Activated naive CD8-positive, alpha-beta T cell (primary cell): ENCODE results near the gene LAS1L.
"Not testable (repeated sequence)": the region's sequence is repeated elsewhere in the genome, so short reads cannot be mapped to it uniquely, and the experiment has no call there.

Experiments
- H3K27ac Mint-ChIP-seq: one replicate; pipeline ENCODE4 v1.8.0; 2021; ENCODE audit warnings: mixed read lengths
- H3K27me3 Mint-ChIP-seq: one replicate; pipeline ENCODE4 v1.8.0; 2021; ENCODE audit warnings: mixed read lengths
- H3K36me3 Mint-ChIP-seq: one replicate; pipeline ENCODE4 v1.8.0; 2021; ENCODE audit warnings: mixed read lengths
- H3K4me1 Mint-ChIP-seq: one replicate; pipeline ENCODE4 v1.8.0; 2021; ENCODE audit warnings: low read depth, mixed read lengths
- H3K4me3 Mint-ChIP-seq: one replicate; pipeline ENCODE4 v1.8.0; 2021; ENCODE audit warnings: mild to moderate bottlenecking, mixed read lengths
- H3K9me3 Mint-ChIP-seq: one replicate; pipeline ENCODE4 v1.8.0; 2021; ENCODE audit warnings: low read depth, mixed read lengths

The LAS1L gene

GRCh38 chrX:65534450-65535292, at the start of gene LAS1L:
Gene LAS1L, minus strand, starts transcription at chrX:65534787. Its CDS starts 72 bp downstream, at chrX:65534715.
- Mint-ChIP-seq H3K4me1 (peaks cover 11% of the 10 kb centered on the region), H3K27ac (peak within 1 kb of the TSS; percentile 99), H3K36me3 (no peaks in the 10 kb centered on the region), H3K27me3 (no peaks in the 10 kb centered on the region), H3K4me3 (peak within 1 kb of the TSS; percentile 98), H3K9me3 (no peaks in the 10 kb centered on the region)

GRCh38 chrX:65582450-65583082, 48.0 kb upstream of the LAS1L start:
- H3K27ac Mint-ChIP-seq: no peak overlapping the region
- no peaks in the 10 kb centered on the region for H3K4me1 Mint-ChIP-seq
- no peak overlapping the region for H3K4me3 Mint-ChIP-seq
- H3K9me3 Mint-ChIP-seq: no peaks in the 10 kb centered on the region
- no peaks in the 10 kb centered on the region for H3K36me3 Mint-ChIP-seq
- no peaks in the 10 kb centered on the region for H3K27me3 Mint-ChIP-seq

GRCh38 chrX:65581661-65582339, 47.2 kb upstream of the LAS1L start:
- H3K4me3 Mint-ChIP-seq: no peak overlapping the region
- H3K9me3 Mint-ChIP-seq: no peaks in the 10 kb centered on the region
- H3K4me1 Mint-ChIP-seq: no peaks in the 10 kb centered on the region
- no peaks in the 10 kb centered on the region for H3K27me3 Mint-ChIP-seq
- no peak overlapping the region for H3K27ac Mint-ChIP-seq
- no peaks in the 10 kb centered on the region for H3K36me3 Mint-ChIP-seq

- H3K4me1 Mint-ChIP-seq: no peaks in the 10 kb centered on the region
Measured at GRCh38 chrX:65578346-65578745, 43.8 kb upstream of the LAS1L start.

GRCh38 chrX:65576160-65576559, 41.6 kb upstream of the LAS1L start:
- H3K36me3 Mint-ChIP-seq: no peaks in the 10 kb centered on the region
- H3K4me1 Mint-ChIP-seq: no peaks in the 10 kb centered on the region
- no peaks in the 10 kb centered on the region for H3K9me3 Mint-ChIP-seq
- H3K4me3 Mint-ChIP-seq: no peak overlapping the region
- H3K27ac Mint-ChIP-seq: no peak overlapping the region
- H3K27me3 Mint-ChIP-seq: no peaks in the 10 kb centered on the region

More at GRCh38 chrX:65578346-65578745, 43.8 kb upstream of the LAS1L start:
- no peaks in the 10 kb centered on the region for H3K36me3 Mint-ChIP-seq
- H3K27ac Mint-ChIP-seq: no peak overlapping the region
- no peak overlapping the region for H3K4me3 Mint-ChIP-seq
- no peaks in the 10 kb centered on the region for H3K9me3 Mint-ChIP-seq
- H3K27me3 Mint-ChIP-seq: no peaks in the 10 kb centered on the region

GRCh38 chrX:65575022-65575421, 40.4 kb upstream of the LAS1L start:
- H3K4me3 Mint-ChIP-seq: no peak overlapping the region
- H3K27ac Mint-ChIP-seq: no peak overlapping the region
- no peaks in the 10 kb centered on the region for H3K27me3 Mint-ChIP-seq
- no peaks in the 10 kb centered on the region for H3K9me3 Mint-ChIP-seq
- no peaks in the 10 kb centered on the region for H3K36me3 Mint-ChIP-seq
- no peaks in the 10 kb centered on the region for H3K4me1 Mint-ChIP-seq

GRCh38 chrX:65574356-65574755, 39.8 kb upstream of the LAS1L start:
- Mint-ChIP-seq H3K27me3 (no peaks in the 10 kb centered on the region), H3K27ac (no peak overlapping the region), H3K4me3 (no peak overlapping the region), H3K4me1 (no peaks in the 10 kb centered on the region), H3K9me3 (no peaks in the 10 kb centered on the region), H3K36me3 (no peaks in the 10 kb centered on the region)

- Mint-ChIP-seq H3K27me3 (no peaks in the 10 kb centered on the region), H3K27ac (no peak overlapping the region), H3K36me3 (no peaks in the 10 kb centered on the region), H3K4me3 (no peak overlapping the region), H3K9me3 (no peaks in the 10 kb centered on the region), H3K4me1 (no peaks in the 10 kb centered on the region)
Measured at GRCh38 chrX:65572971-65573370, 38.4 kb upstream of the LAS1L start.

GRCh38 chrX:65562850-65563249, 28.3 kb upstream of the LAS1L start:
- not testable (repeated sequence) for H3K36me3 Mint-ChIP-seq, H3K4me3 Mint-ChIP-seq, H3K27ac Mint-ChIP-seq, H3K27me3 Mint-ChIP-seq, H3K4me1 Mint-ChIP-seq, H3K9me3 Mint-ChIP-seq

GRCh38 chrX:65551489-65552339, 17.1 kb upstream of the LAS1L start:
- no peaks in the 10 kb centered on the region for H3K27me3 Mint-ChIP-seq
- no peak overlapping the region for H3K27ac Mint-ChIP-seq
- no peaks in the 10 kb centered on the region for H3K4me1 Mint-ChIP-seq
- no peaks in the 10 kb centered on the region for H3K36me3 Mint-ChIP-seq
- H3K9me3 Mint-ChIP-seq: no peaks in the 10 kb centered on the region
- H3K4me3 Mint-ChIP-seq: no peak overlapping the region

- Mint-ChIP-seq H3K9me3 (no peaks in the 10 kb centered on the region), H3K27ac (no peak overlapping the region), H3K4me3 (no peak overlapping the region), H3K4me1 (no peaks in the 10 kb centered on the region), H3K36me3 (no peaks in the 10 kb centered on the region), H3K27me3 (no peaks in the 10 kb centered on the region)
Measured at GRCh38 chrX:65551086-65551485, 16.5 kb upstream of the LAS1L start.

- Mint-ChIP-seq H3K27me3 (no peaks in the 10 kb centered on the region), H3K36me3 (no peaks in the 10 kb centered on the region), H3K4me1 (no peaks in the 10 kb centered on the region), H3K27ac (no peak overlapping the region), H3K4me3 (no peak overlapping the region), H3K9me3 (no peaks in the 10 kb centered on the region)
Measured at GRCh38 chrX:65545456-65545855, 10.9 kb upstream of the LAS1L start.

- Mint-ChIP-seq H3K9me3 (no peaks in the 10 kb centered on the region), H3K36me3 (no peaks in the 10 kb centered on the region), H3K27ac (no peak overlapping the region), H3K4me3 (no peak overlapping the region), H3K27me3 (no peaks in the 10 kb centered on the region), H3K4me1 (peaks cover 8% of the 10 kb centered on the region)
Measured at GRCh38 chrX:65537229-65537628, 2.6 kb upstream of the LAS1L start.

GRCh38 chrX:65536291-65536690, 1.7 kb upstream of the LAS1L start:
- Mint-ChIP-seq H3K27me3 (no peaks in the 10 kb centered on the region), H3K4me1 (peaks cover 11% of the 10 kb centered on the region), H3K36me3 (no peaks in the 10 kb centered on the region), H3K27ac (no peak overlapping the region), H3K4me3 (no peak overlapping the region), H3K9me3 (no peaks in the 10 kb centered on the region)
